ENCODE data around the gene DNAH6.

Gene DNAH6

DNA sequence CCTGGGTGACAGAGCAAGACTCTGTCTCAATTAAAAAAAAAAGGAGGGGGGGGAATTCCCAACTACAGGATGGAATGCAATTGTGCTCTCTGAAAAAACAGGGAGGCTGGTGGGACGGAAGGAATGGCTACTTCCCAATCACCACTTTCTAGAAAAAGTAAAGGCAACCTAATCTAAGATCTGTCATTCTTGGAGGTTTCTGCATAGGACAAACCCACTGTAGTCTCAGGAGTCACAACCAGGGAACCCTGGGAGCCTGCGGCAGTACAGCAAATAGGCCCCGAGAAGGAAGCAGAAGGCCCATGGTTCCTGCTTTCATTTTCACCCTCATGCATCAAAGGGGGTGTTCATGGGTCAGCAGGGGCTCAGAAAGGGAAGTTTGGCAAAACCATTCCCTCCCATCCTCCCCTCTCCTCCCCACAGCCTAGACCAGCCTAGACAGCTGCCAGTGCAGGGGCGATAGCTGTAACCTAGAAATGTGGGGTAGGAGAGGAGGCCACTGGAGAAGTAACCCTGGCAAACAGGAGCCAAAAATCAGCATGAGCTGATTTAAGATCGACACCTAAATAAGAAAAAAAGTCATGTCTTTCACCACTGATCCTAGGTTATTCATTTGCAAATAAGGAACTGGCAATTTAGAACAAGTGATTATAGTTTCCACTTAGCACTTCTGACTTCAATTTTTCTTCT, 316.6 kb downstream of the DNAH6 start:
- DNase-seq = no peak
- no peak for TF ChIP-seq GATA1 (IDR thresholded peaks at IDR 0.05; ENCODE audit: low read depth, low read length)
- no peak for TF ChIP-seq POLR2A (IDR thresholded peaks at IDR 0.05; ENCODE audit: low read length)

DNA sequence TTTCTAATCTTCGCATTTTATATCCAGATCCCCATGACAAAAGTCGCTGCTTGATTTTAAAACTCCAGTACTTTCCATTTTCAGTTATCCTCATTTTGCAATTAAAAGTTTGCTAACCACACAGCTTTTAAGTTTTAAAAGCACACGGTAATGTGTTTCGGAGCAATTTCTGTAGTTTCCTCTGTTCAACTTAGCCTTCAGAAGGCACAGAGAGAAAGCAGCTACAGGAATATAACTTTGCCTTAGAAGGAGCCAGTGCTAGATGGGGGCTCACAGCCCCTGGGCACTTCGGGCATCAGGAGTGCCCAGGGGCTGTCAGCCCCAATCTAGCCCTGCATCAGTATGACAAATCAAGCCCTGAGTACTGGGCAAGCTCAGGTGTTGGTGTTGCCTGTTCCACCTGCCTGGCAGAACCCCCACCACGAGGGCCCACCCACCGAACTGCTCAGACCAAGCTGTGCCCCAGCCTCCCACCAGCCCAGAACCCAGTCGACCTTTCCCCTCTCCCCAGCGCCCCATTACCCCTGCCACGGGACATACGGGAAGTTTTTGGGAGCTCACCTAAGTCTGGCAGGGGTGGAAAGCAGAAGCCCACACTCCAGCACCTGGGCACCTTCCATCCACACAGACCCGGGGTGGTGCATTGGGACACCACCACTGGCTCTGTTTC, 317.3 kb downstream of the DNAH6 start:
- no peak for DNase-seq

DNA sequence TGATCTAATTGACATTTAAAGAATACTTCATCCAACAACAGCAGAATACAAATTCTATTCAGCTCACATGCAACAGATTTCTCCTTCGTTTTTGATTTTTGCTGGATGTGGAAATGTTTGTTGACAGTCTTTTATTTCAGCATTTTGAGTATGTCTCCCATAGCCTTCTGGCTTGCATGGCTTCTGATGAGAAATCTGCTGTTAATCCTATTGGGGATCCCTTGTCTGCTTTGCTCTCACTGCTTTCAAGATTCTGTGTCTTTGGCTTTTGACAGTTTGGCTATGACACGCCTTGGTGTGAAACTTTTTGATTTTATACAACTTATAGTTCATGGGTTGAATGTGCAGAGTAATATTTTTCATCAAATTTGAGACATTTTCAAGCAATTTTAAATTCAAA, 319.9 kb downstream of the DNAH6 start:
- no peak for DNase-seq
- TF ChIP-seq GATA1 (IDR thresholded peaks at IDR 0.05; ENCODE audit: low read depth, low read length) = no peak
- TF ChIP-seq POLR2A (IDR thresholded peaks at IDR 0.05; ENCODE audit: low read length) = no peak

More for the DNA sequence above, 317.3 kb downstream of the DNAH6 start:
- TF ChIP-seq GATA1 (IDR thresholded peaks at IDR 0.05; ENCODE audit: low read depth, low read length) (no peak), POLR2A (IDR thresholded peaks at IDR 0.05; ENCODE audit: low read length) (no peak)

DNA sequence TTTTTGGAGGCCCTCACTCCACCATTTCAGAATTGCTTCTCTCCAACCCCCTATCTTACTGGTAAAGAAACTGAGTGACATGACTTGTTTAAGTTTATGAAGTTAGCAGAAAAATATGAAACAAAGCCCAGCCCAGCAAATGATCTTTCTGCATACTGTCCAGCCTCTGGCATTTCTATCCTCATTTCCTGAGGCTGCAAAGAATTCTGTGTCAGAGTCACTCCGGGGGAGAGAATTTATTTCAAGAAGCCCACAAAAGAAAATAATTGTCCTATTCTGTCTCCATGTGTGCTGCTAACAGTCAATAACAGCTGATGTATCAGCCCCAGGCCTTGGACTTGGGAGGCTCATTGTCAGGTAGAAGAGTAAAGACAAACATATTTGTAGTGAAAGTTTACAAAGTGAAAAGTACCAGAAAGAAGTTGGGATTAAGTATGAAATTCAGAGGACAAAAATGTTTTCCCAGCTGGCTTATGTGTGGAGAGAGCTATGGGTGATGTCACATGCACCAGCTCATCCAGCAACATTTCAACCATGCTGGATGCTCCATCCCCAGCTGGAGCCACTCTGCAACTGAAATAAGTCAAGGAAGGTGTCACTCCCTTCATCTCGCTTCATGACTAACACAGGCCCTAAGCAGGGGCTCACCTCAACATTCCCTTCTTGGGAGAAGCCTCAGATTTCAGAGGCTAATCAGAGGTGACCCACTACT, 322.3 kb downstream of the DNAH6 start:
- TF ChIP-seq POLR2A (IDR thresholded peaks at IDR 0.05; ENCODE audit: low read length) (no peak), GATA1 (IDR thresholded peaks at IDR 0.05; ENCODE audit: low read depth, low read length) (no peak)
- DNase-seq = no peak

DNA sequence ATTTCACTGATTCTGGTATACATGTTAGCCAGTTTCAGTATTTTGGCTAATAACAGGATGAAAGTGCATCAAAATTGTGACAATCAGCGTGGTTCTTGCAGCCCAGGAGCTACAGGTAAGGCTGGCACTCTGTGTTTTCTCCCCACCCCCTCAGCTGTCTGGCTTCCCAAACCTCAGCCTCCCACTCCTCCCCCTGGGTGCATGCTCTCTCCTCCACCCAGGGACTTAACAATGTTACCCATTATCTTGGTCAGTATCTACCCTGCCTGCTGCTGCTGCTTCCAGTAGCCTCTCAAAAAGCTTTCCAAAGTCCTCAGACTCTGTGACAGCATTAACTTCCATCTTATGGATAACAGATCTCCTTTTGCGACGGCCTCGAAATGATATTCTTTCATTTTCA, 323.6 kb downstream of the DNAH6 start:
- TF ChIP-seq POLR2A (IDR thresholded peaks at IDR 0.05; ENCODE audit: low read length) (no peak), GATA1 (IDR thresholded peaks at IDR 0.05; ENCODE audit: low read depth, low read length) (no peak)
- no peak for DNase-seq

DNA sequence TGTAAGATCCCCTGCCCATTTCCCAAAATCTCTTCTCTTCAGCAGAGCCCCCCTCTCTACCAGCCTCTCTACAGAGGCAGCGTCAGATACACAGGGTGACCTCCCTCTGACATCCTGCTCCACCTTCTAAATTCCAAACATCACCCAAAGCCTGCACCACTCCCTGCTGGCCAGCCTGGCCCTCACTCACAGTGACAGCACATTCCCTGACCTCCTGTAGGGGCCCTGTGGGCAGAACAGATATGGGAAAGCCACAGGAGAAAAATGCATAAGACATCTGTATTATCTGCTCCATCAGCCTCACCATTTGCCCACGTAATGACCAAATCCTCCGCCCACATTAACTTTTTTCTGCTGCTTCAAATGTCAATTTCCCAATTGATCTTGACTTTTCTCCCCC, 324.0 kb downstream of the DNAH6 start:
- DNase-seq = no peak
- TF ChIP-seq POLR2A (IDR thresholded peaks at IDR 0.05; ENCODE audit: low read length) (no peak), GATA1 (IDR thresholded peaks at IDR 0.05; ENCODE audit: low read depth, low read length) (no peak)

DNA sequence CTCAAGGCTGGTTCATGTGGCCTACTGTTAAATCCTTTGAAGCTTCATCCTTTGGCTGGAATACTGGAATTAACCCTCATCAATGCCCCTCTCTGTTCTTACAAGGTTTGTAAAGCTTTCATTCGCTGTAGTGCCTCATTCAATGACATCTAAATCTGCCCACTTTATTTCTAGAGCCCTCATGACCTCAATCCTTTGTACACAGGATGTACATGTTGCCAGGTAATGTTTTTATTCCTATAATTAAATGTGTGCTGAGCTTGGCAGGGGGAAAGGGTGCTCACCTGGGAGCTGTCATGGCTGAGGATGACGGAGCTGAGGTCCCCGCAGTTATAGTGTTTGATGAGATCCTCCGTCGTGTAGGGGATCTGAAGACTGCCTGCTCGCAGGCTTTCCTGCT, 325.3 kb downstream of the DNAH6 start:
- no peak for DNase-seq
- no peak for TF ChIP-seq POLR2A (IDR thresholded peaks at IDR 0.05; ENCODE audit: low read length)
- TF ChIP-seq GATA1 (IDR thresholded peaks at IDR 0.05; ENCODE audit: low read depth, low read length) = no peak

DNA sequence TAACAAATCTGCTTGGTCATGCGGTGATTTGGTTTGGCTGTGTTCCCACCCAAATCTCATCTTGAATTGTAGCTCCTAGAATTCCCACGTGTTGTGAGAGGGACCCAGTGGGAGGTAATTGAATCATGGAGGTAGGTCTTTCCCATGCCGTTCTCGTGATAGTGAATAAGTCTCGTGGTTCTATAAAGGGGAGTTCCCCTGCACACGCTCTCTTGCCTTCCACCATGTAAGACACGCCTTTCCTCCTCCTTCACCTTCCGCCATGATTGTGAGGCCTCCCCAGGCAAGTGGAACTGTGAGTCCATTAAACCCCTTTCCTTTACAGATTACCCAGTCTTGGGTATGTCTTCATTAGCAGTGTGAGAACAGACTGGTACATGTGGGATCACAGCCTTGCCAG, 327.8 kb downstream of the DNAH6 start:
- no peak for DNase-seq
- TF ChIP-seq GATA1 (IDR thresholded peaks at IDR 0.05; ENCODE audit: low read depth, low read length) = no peak

DNA sequence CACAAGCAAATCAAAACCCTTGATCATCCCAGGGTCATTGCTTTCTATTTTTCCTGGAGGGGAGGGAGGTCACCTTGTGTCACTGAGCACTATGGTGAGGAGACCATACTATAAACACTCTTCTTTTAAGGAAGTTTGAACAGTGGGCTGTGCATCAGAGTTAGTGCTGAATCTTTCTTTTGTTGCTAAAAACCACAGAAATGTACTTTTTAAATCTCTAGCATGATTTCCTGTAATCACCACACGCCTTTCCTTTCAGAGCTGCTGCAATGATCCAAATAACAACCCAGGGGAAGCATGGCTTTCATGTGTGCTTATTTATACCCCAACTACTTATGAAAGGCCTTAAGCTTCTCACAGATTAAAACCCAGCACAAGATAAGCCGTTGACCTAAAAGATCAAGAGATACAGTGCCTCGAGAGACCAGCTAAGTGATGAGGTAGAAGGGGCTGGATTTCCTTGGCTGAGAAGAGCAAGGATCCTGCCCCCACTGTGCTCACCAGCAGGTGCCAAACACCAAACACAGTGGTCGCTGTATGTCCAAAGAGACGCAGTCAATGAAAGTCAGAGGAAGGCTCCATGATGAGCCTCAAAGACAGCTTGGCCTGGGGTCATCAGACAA, 329.9 kb downstream of the DNAH6 start:
- no peak for DNase-seq

DNA sequence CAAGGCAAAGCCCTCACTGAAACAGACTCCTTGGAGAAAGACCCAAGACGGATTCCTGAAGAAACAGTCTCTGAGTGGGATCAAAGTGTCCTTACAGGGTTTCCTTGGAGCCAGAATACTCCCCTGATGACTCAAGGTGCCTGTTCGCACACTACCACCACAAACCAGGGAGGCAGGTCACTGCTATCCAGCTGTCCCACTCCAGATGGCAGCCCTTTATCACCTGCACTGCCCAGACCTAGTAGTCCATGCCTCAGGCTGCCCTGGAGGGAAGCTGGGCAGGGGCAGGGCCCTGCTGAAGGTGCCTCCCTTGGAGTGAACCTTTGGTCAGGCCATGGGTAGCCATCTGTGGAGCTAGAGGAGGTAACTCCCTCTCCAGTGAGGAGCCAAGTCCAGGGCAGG, 330.4 kb downstream of the DNAH6 start:
- TF ChIP-seq GATA1 (IDR thresholded peaks at IDR 0.05; ENCODE audit: low read depth, low read length) = no peak
- TF ChIP-seq POLR2A (IDR thresholded peaks at IDR 0.05; ENCODE audit: low read length) = no peak
- DNase-seq = no peak

More for the DNA sequence above, 329.9 kb downstream of the DNAH6 start:
- TF ChIP-seq POLR2A (IDR thresholded peaks at IDR 0.05; ENCODE audit: low read length) = no peak

DNA sequence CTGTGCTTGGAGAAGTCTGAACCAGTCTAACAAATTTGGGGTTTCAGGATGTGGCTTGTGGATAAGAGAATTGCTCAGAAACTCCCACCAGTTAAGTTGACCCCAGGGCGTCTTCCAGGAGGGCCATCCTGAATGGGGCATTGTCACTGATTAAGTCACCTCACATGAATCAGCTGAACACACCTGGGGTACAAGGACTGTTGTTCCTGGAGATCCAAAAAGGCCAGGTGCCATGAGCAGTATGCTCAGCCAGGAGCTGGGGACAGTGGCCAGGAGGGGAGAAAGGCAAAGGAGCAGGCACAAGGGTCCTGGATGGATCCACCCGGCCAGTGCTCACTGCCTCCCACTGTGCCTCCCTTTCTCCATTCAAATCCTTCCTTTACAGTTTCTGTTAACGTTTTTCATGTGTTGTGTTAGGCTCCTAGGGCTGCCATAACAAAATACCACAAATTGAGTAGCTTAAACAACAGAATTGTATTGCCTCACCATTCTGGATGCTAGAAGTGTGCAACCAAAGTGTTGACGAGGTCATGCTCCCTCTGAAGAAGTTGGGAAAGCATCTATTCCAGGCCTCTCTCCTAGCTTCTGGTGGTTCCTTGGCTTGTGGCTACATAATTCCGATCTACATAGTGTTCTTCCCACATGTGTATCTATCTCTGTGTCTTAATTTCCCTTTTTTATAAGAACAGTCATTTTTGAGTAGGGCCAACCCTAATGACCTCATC, 331.2 kb downstream of the DNAH6 start:
- TF ChIP-seq GATA1 (IDR thresholded peaks at IDR 0.05; ENCODE audit: low read depth, low read length) = no peak
- no peak for TF ChIP-seq POLR2A (IDR thresholded peaks at IDR 0.05; ENCODE audit: low read length)
- DNase-seq = no peak

DNA sequence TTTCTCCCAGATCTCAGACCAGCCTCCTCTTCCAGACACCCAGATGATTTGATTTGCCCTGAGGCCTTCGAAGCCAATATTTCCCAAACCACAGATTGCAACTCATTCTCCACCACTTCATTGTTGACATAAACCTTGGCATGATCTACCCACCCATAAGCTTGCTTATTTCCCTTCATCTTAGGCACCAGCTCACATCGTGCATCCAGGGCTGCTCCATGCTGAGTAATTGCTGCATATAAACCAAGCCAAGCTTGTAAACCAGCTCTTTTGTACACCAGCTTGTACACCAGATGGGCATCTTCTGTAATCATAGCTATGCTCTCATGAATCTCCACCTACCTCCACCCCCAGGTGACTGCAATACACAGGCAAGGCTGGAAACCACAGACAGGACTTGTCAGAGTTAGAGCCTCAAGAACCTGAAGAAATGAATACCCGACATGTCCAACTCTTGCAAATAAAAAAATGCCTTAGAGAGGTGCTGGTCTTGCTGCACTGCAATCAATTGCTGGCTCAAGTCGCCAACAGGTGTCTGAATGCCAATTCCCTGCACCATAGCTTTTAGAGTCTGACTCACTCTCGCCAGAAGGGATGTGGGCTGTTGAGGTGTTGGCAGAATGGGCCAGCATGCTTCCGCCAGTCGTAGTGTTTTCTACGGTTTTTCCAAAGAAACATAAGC, 333.1 kb downstream of the DNAH6 start:
- DNase-seq = no peak
- TF ChIP-seq POLR2A (IDR thresholded peaks at IDR 0.05; ENCODE audit: low read length) (no peak), GATA1 (IDR thresholded peaks at IDR 0.05; ENCODE audit: low read depth, low read length) (no peak)

DNA sequence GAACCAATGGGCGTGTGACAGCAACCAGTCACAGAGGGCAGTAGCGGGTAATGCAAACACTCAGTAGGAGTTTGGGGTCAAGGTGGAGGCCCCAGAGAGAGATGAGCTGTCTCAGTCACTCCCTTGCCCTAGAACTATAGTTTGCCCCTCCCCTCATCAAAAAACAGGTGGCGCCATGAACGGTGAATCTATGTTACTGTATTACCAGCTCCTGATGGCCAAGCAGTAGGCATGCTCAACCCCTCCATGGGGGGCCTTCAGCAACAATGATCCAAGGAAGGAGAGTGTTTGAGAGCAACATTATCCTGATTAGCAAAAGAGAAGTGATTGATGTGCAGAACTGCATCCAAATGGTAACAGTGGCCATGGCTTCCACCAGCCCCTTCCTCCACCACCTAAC, 334.2 kb downstream of the DNAH6 start:
- no peak for DNase-seq
- TF ChIP-seq GATA1 (IDR thresholded peaks at IDR 0.05; ENCODE audit: low read depth, low read length) (no peak), POLR2A (IDR thresholded peaks at IDR 0.05; ENCODE audit: low read length) (no peak)

Data from erythroblast (primary cell).